Calu3 (cell line): ENCODE data around the gene HOXA10. TPM values are rescaled to one million over a fixed set of nuclear protein-coding genes. Genes with fewer than 3 reads are reported as not detected.

ENCODE experiments used
- BruUV-seq: library from RNA; stranded (reverse); fragments of 400-500 nt; replicated peaks from 2 replicates; lab custom pipeline; 2021; lab: Mats Ljungman, UMichigan
- CTCF ChIA-PET: fragments of 300-600 bp; sonication (Branson Sonifier 250); formaldehyde crosslinking; loops from one replicate; lab custom pipeline; 2022; ENCODE audit warnings: antibody characterized with exemption; lab: Charles Lee
- DNase-seq: peaks from one replicate; pipeline ENCODE4 v3.0.0; 2022
- H3K27ac Mint-ChIP-seq: one replicate; pipeline ENCODE4 v1.8.0; 2022; ENCODE audit warnings: mixed read lengths; ENCODE audit not compliant: unreplicated experiment
- H3K27me3 Mint-ChIP-seq: one replicate; pipeline ENCODE4 v1.8.0; 2022; ENCODE audit warnings: mixed read lengths; ENCODE audit not compliant: unreplicated experiment
- H3K36me3 Mint-ChIP-seq: one replicate; pipeline ENCODE4 v1.8.0; 2022; ENCODE audit warnings: mild to moderate bottlenecking, moderate library complexity, mixed read lengths; ENCODE audit not compliant: insufficient read depth, unreplicated experiment
- H3K4me1 Mint-ChIP-seq: one replicate; pipeline ENCODE4 v1.8.0; 2022; ENCODE audit warnings: mild to moderate bottlenecking, low read depth, mixed read lengths; ENCODE audit not compliant: unreplicated experiment
- H3K4me3 Mint-ChIP-seq: one replicate; pipeline ENCODE4 v1.8.0; 2022; ENCODE audit warnings: mild to moderate bottlenecking, low read depth, moderate library complexity, mixed read lengths; ENCODE audit not compliant: unreplicated experiment
- H3K9me3 Mint-ChIP-seq: one replicate; pipeline ENCODE4 v1.8.0; 2022; ENCODE audit warnings: low read depth, mixed read lengths; ENCODE audit not compliant: unreplicated experiment
- CTCF ChIP-seq: fragments of 200-600 bp; IDR thresholded peaks from one replicate; pipeline ENCODE4 v1.8.0; 2022; ENCODE audit warnings: antibody characterized with exemption; ENCODE audit not compliant: unreplicated experiment
- intact Hi-C: fragments of 100-400 bp; cut with micrococcal nuclease; formaldehyde crosslinking; loops from one replicate; pipeline ENCODE4 v1.10.0; 2022; ENCODE audit not compliant: unreplicated experiment
- total RNA-seq: library from RNA; stranded (reverse); gene quantifications from 2 replicates; pipeline ENCODE4 v1.2.3, GENCODE V29; 2022

HOXA10 gene
- total RNA-seq, 1 experiment from 2014 or later, result 11.8 TPM

GRCh38 chr7:27199849-27200760 lies 26.0 kb upstream of the HOXA10 start, which contains the start of gene HOXA13:
HOXA13 (minus strand) TSS chr7:27200091; CDS start chr7:27200077, 14 bp downstream.
- TF ChIP-seq CTCF, result no peak
- peaks cover 25% of the 10 kb centered on the region for H3K36me3 Mint-ChIP-seq
- CTCF ChIA-PET, result interaction anchor here (0.7 to 1.9 kb wide), 13 partner anchors 8 to 794 kb away, joined by 3 to 9 read pairs (median 3); no protein-coding TSS in a partner anchor
- peaks cover 10% of the 10 kb centered on the region for H3K4me1 Mint-ChIP-seq
- intact Hi-C loops, result loop anchor here (5.0 kb wide), 1 partner anchor 572 kb away; no protein-coding TSS in a partner anchor
- no TSS peak for BruUV-seq
- H3K27ac Mint-ChIP-seq, result no peak within 1 kb of the TSS
- H3K9me3 Mint-ChIP-seq, result no peaks in the 10 kb centered on the region
- peak; percentile 90 for DNase-seq
- H3K27me3 Mint-ChIP-seq, result peaks cover 49% of the 10 kb centered on the region
- H3K4me3 Mint-ChIP-seq, result peak within 1 kb of the TSS; percentile 71

GRCh38 chr7:27198871-27199801 lies 25.0 kb upstream of the HOXA10 start:
- no TSS peak for BruUV-seq
- DNase-seq, result peak; percentile 59
- Mint-ChIP-seq H3K9me3 (no peaks in the 10 kb centered on the region), H3K36me3 (peaks cover 25% of the 10 kb centered on the region), H3K27me3 (peaks cover 40% of the 10 kb centered on the region), H3K27ac (no peak overlapping the region), H3K4me3 (peak overlapping the region; percentile 71), H3K4me1 (peaks cover 10% of the 10 kb centered on the region)
- intact Hi-C loops, result loop anchor here (5.0 kb wide), 1 partner anchor 573 kb away; no protein-coding TSS in a partner anchor
- no peak for TF ChIP-seq CTCF
- CTCF ChIA-PET, result interaction anchor here (0.5 to 1.9 kb wide), 20 partner anchors 9 to 948 kb away, joined by 3 to 9 read pairs (median 3); no protein-coding TSS in a partner anchor

- CTCF ChIA-PET, result interaction anchor here (0.5 to 1.2 kb wide), 8 partner anchors 10 to 895 kb away, joined by 3 to 5 read pairs (median 3); no protein-coding TSS in a partner anchor
- BruUV-seq, result no TSS peak
- DNase-seq, result no peak
- peaks cover 31% of the 10 kb centered on the region for H3K27me3 Mint-ChIP-seq
- no peak for TF ChIP-seq CTCF
- no peak overlapping the region for H3K27ac Mint-ChIP-seq
- no peaks in the 10 kb centered on the region for H3K9me3 Mint-ChIP-seq
- intact Hi-C loops, result loop anchor here (5.0 kb wide), 1 partner anchor 574 kb away; no protein-coding TSS in a partner anchor
- H3K36me3 Mint-ChIP-seq, result peaks cover 25% of the 10 kb centered on the region
- H3K4me3 Mint-ChIP-seq, result peak overlapping the region; percentile 71
- H3K4me1 Mint-ChIP-seq, result peaks cover 10% of the 10 kb centered on the region
Observed at GRCh38 chr7:27198138-27198841, 24.2 kb upstream of the HOXA10 start.
